ENCODE data around the gene METTL23. TPM values are rescaled to one million over a fixed set of nuclear protein-coding genes. Genes with fewer than 3 reads are reported as not detected.

The METTL23 gene, protein sequence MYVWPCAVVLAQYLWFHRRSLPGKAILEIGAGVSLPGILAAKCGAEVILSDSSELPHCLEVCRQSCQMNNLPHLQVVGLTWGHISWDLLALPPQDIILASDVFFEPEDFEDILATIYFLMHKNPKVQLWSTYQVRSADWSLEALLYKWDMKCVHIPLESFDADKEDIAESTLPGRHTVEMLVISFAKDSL
- 28.5 TPM for total RNA-seq

DNA sequence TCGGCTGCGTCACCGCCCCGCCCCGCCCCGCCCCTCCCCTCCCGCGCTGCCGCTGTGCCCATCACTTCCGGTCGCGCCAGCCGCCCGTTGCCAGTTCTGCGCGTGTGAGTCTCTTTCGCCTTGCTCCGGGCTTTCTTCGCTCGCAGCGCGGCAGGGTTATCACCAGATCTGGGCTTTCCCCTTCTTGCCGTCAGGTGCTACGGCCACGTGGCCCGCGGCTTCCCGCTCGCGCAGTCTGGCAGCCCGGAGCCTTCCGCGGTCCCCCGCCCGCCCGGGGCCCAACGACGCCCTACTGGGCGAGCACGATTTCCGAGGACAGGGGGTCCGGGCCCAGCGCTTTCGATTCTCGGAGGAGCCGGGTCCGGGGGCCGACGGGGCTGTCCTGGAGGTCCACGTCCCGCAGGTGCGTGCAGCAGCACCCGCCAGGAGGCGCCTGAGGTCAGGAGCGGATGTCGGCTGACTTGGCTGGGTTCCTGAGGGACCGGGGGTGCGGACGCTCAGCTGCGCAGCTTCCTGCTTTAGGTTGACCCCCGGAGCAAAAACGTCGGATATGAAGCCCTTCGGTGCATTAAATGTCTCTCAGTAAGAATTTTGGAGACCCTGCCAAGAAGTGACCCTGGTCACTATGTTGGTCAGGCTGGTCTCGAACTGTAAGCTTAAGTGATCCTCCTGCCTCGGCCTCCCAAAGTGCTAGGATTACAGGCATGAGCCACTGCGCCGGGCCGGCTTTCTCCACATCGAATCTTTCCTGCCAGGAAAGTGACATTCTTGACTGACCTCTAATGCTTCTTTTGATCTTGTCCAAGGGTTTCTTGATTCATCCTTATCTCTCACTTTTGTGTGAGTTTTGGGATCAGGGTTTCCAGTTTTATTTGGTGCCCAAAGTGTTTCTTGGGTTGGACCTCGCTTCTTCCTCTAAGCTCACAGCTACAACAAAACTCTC, at the start of gene METTL23:
Gene METTL23, plus strand, starts transcription at position 64 of the 943 bp plus-strand sequence. CDS start 2,872 bp downstream, outside the sequence.
- DNase-seq (ENCODE audit: low spot score), result peak; percentile 90

DNA sequence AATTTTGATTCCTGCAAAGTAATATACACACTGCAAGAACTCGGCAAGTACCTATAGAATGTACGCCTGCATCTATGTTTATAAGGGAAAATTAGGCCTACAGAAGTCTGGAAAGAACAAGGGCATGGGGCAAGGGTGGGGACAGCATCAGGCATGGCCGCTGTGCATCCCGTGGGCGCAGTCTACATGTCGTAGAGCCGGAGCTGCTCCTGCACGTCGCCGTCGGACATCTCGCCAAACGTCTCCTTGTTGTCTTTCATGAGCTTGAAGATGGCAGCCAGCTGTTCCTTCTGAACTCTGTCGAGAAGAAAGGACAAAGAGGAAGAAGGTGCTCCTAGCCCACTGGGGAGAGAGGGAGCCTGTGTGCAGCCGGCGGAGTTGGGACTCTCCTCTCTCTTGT, 49.2 kb upstream of the METTL23 start:
- DNase-seq (ENCODE audit: low spot score), result no peak

GRCh38 chr17:76678330-76678729, 48.3 kb upstream of the METTL23 start:
- DNase-seq (ENCODE audit: low spot score), result no peak

DNA sequence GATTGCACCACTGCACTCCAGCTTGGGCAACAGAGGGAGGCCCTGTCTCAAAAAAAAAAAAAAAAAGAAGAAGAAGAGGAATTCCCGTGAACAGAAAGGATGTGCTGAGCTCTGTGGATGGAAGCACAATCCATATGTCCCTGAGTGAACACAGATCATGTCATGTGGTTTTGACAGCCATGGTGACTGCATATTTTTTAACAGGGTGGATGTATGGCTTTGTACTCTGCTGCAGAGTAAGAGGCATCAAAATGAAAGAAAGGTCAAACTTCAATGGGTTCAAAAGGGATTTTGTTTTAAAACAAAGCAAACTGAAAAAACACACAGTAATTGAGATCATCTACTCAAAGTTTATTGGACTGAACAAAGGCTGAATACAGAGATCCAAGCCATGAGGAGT, 47.4 kb upstream of the METTL23 start:
- DNase-seq (ENCODE audit: low spot score), result no peak

DNA sequence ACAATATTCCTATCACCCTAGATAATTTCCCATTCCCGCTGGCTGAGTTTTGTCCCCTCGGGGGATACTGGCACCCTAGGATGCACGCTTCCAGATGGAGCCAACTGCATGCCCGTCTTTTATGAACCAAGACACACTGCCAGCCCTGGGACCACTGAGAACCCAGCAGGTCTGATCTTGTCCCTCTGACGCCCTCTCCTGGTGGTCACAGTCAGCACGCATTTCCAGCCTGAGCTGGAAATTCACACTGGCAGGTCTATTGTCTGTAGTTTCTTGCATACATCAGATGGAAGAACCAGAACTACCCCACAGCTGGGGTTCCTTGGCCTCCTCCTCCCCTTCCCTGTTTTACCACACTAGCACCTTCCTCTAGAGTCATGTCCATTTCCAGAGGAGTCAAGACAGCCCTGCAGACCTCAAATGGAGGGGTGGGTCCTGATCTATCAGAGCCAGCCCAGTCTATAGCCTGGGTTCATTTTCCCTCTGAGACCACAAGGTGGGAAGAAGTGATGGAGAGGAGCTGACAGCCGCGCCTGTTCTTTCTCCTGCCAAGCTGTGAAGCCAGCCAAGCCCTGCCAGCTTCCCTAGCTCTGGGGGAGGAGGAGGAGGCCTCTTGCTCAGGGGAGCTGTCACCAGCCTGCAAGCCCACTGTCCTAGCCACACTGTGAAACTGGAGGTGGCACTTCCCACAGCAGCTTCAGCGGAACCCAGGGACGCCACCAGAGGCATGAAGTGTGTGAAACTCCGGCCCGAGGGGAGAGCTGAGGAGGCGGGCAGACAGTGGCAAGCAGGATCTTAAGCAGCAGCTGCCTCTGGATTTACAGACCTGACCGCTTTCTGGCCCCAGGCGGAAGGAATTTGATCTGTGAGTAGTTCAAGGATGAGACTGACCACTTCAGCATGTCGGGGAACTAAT, 45.2 kb upstream of the METTL23 start:
- DNase-seq (ENCODE audit: low spot score), result peak; percentile 79

GRCh38 chr17:76682296-76682695, 44.3 kb upstream of the METTL23 start:
- DNase-seq (ENCODE audit: low spot score), result no peak

GRCh38 chr17:76683011-76683755, 43.5 kb upstream of the METTL23 start:
- no peak for DNase-seq (ENCODE audit: low spot score)

GRCh38 chr17:76683921-76684745, 42.5 kb upstream of the METTL23 start:
- no peak for DNase-seq (ENCODE audit: low spot score)

GRCh38 chr17:76684756-76685155, 41.9 kb upstream of the METTL23 start:
- no peak for DNase-seq (ENCODE audit: low spot score)

- no peak for DNase-seq (ENCODE audit: low spot score)
Measured at GRCh38 chr17:76685366-76685765, 41.3 kb upstream of the METTL23 start.

GRCh38 chr17:76685846-76686245, 40.8 kb upstream of the METTL23 start:
- DNase-seq (ENCODE audit: low spot score), result no peak

DNA sequence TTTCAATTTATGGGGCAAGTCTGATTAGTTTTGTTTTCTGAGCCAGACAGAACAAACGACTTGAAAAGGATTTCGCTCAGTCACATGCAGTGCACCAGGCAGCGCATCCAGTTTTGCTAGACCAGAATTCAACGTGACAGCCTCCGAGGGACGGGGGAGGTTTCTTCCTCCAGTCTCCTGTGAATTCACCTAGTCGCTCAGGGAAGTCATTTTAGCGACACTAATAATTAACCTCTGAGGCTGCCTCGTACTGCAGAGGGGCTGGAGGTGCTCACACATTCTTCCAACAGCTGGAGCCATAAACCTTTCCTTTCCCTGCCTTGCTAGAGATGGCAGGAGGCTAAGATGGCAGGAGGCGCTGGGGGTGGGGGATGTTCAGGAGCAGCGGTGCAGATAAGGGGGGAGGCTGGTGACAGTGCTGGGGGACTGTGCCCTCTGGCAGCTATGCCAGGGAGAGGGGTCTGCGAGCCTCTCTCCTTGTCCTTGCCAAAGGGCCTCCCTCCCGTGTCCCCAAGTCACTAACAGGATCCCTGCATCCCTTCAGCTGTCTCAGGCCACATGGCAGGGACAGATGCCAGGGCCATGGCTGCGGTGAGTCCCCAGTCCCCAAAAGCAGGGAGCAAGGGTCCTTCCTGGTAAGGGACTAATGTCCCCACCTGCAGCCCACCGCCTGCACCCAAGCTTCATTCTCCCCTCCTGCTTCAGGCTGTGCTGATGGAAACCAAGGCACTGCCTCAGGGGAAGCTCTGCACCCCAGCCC, 39.9 kb upstream of the METTL23 start:
- no peak for DNase-seq (ENCODE audit: low spot score)

DNA sequence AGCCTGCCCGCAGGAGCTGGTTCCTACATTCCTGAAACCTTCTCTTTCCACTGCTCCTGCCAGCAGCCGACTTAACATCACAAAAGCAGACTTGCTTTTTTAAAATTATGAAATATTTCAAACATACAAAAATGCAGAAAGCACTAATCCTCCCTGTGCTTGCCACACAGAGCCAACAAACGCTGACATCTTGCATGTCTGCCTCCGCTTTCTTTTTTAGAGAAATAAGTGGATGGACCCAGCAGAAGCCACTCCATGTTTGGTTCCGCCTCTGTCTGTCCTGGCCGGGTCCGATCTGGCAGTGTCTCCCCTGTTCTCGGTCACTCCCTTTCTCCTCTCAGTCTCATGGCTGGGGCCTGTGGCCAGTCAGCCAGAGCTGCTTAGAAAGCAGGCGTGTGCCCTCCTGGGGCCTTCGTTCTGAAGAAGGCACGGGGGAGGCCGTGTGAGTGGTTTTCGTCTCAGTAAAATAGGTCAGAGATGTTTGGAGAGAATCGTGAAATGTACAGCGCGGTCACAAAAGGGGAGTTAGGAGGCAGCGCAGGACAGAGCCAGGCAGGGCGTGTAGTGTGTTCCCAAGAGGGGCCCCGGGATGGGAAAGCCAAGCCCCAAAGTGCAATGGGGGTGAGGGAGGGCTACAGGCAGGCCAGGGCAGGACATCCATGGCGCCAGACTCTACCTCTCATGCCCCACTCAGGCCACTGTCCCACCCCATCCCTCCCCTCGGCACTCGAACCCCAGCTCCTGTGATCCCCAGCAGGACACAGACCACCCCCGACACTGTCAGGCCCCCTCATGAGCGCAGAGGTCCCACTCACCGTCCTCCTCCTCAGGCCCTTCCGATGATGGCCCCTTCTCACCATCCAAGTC, 39.1 kb upstream of the METTL23 start:
- DNase-seq (ENCODE audit: low spot score), result no peak

- no peak for DNase-seq (ENCODE audit: low spot score)
Measured at GRCh38 chr17:76688165-76688622, 38.4 kb upstream of the METTL23 start.

- DNase-seq (ENCODE audit: low spot score), result no peak
Measured at GRCh38 chr17:76689859-76690258, 36.8 kb upstream of the METTL23 start.

- no peak for DNase-seq (ENCODE audit: low spot score)
Measured at GRCh38 chr17:76690596-76691280, 35.9 kb upstream of the METTL23 start.

DNA sequence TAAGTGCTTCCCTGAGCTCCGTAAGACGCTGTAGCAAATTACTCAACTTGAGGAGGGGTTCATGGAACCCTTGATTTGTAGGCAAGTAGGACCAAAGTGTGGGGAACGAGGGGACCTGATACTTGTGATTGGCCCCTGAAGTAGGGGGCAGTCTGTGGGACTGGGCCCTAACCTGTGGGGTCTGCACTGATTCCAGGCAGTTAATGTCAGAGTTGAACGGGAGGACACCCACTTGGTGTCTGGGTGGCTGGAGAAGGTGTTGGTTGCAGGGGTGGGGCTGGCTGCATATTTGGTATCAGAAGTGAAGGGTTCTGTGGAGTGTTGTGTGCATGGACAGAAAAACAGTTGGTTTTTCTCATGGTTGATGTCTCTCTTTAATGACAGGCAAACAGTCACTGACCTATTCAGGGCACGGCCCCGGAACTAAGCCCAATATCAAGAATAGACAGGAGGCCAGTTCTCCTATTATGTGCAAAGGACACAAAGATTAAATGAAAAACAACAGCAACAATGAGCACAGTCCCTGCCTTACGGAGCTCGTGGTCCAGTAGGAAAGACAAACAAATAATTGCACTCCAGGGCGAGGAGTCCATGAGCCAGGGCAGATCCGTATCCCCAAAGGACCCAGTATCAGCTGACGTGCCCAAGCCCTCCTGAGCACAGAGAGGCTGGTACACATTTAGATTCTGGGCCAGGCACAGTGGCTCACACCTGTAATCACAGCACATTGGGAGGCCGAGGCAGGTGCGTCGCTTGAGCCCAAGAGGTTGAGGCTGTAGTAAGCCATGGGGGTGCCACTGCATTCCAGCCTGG, 35.1 kb upstream of the METTL23 start:
- DNase-seq (ENCODE audit: low spot score), result no peak
